ENCODE measurements around the gene AOC3. TPM values are rescaled to one million over a fixed set of nuclear protein-coding genes. Genes with fewer than 3 reads are reported as not detected.
"Not testable (repeated sequence)": the region's sequence is repeated elsewhere in the genome, so short reads cannot be mapped to it uniquely, and the experiment has no call there.

Gene AOC3
- total RNA-seq, 1 experiment from 2014 or later, result 0.62 TPM

GRCh38 chr17:42871647-42872046 is 20.6 kb downstream of the AOC3 start:
- no TSS peak for BruUV-seq (replicated peaks)
- CTCF ChIA-PET, result no interaction called here
- H3K9me3 ChIP-seq (ENCODE audit: low read depth, low read length, poor library complexity, severe bottlenecking), result no peaks in the 10 kb centered on the region
- POLR2A ChIA-PET (ENCODE audit: low non-redundant PET), result no interaction called here
- H3K4me3 ChIP-seq (ENCODE audit: low read depth, low read length, poor library complexity, severe bottlenecking), result no peak overlapping the region
- intact Hi-C loops (cut with micrococcal nuclease; ENCODE audit: unreplicated experiment), result no loop called here
- no peak overlapping the region for H3K27ac ChIP-seq (ENCODE audit: low read depth, low read length, poor library complexity, severe bottlenecking)
- DNase-seq (ENCODE audit: low spot score), result no peak
- H3K36me3 ChIP-seq (ENCODE audit: insufficient read depth, low read length, poor library complexity, severe bottlenecking), result no peaks in the 10 kb centered on the region
- H3K27me3 ChIP-seq (replicated peaks; ENCODE audit: insufficient read depth, low read depth, low read length, poor library complexity), result no peaks in the 10 kb centered on the region
- TF ChIP-seq EZH2 (IDR thresholded peaks at IDR 0.05; ENCODE audit: borderline replicate concordance, low read depth, low read length, poor library complexity, severe bottlenecking), result no peak
- TF ChIP-seq, protein P1, sequence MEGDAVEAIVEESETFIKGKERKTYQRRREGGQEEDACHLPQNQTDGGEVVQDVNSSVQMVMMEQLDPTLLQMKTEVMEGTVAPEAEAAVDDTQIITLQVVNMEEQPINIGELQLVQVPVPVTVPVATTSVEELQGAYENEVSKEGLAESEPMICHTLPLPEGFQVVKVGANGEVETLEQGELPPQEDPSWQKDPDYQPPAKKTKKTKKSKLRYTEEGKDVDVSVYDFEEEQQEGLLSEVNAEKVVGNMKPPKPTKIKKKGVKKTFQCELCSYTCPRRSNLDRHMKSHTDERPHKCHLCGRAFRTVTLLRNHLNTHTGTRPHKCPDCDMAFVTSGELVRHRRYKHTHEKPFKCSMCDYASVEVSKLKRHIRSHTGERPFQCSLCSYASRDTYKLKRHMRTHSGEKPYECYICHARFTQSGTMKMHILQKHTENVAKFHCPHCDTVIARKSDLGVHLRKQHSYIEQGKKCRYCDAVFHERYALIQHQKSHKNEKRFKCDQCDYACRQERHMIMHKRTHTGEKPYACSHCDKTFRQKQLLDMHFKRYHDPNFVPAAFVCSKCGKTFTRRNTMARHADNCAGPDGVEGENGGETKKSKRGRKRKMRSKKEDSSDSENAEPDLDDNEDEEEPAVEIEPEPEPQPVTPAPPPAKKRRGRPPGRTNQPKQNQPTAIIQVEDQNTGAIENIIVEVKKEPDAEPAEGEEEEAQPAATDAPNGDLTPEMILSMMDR (conservative IDR thresholded peaks at IDR 0.05; ENCODE audit: low read depth, low read length), result no peak
- no peaks in the 10 kb centered on the region for H3K4me1 ChIP-seq (ENCODE audit: insufficient read depth, low read length, poor library complexity, severe bottlenecking)

GRCh38 chr17:42872251-42872965 is 21.4 kb downstream of the AOC3 start:
- TF ChIP-seq, protein P1 (conservative IDR thresholded peaks at IDR 0.05; ENCODE audit: low read depth, low read length), result no peak
- no peak for TF ChIP-seq EZH2 (IDR thresholded peaks at IDR 0.05; ENCODE audit: borderline replicate concordance, low read depth, low read length, poor library complexity, severe bottlenecking)
- BruUV-seq (replicated peaks), result no TSS peak
- CTCF ChIA-PET, result no interaction called here

DNA sequence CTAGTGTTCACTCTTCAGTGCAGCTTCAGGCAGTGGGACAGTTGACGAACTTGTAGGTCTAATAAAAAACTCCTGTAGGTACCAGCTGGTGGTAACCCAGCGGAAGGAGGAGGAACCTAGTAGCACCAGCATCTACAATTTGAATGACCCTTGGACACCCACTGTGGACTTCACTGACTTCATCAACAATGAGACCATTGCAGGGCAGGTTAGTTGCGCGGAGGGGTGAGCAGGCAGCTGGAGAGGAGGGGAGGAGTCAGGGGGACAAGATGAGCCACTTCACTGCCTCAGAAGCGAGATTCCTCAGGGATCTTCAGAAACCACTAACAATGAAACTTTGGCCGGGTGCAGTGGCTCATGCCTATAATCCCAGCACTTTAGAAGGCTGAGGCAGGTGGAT is 22.3 kb downstream of the AOC3 start:
- no peak overlapping the region for H3K4me3 ChIP-seq (ENCODE audit: low read depth, low read length, poor library complexity, severe bottlenecking)
- no peaks in the 10 kb centered on the region for H3K36me3 ChIP-seq (ENCODE audit: insufficient read depth, low read length, poor library complexity, severe bottlenecking)
- no peak overlapping the region for H3K27ac ChIP-seq (ENCODE audit: low read depth, low read length, poor library complexity, severe bottlenecking)
- H3K9me3 ChIP-seq (ENCODE audit: low read depth, low read length, poor library complexity, severe bottlenecking), result no peaks in the 10 kb centered on the region
- intact Hi-C loops (cut with micrococcal nuclease; ENCODE audit: unreplicated experiment), result no loop called here
- no peaks in the 10 kb centered on the region for H3K27me3 ChIP-seq (replicated peaks; ENCODE audit: insufficient read depth, low read depth, low read length, poor library complexity)
- no peak for DNase-seq (ENCODE audit: low spot score)
- ChIA-PET CTCF (interaction anchor here (0.6 kb wide), 1 partner anchor 19 kb away, joined by 12 read pairs; no protein-coding TSS in a partner anchor), POLR2A (ENCODE audit: low non-redundant PET) (no interaction called here)
- no TSS peak for BruUV-seq (replicated peaks)
- TF ChIP-seq, protein P1 (conservative IDR thresholded peaks at IDR 0.05; ENCODE audit: low read depth, low read length), result no peak
- TF ChIP-seq EZH2 (IDR thresholded peaks at IDR 0.05; ENCODE audit: borderline replicate concordance, low read depth, low read length, poor library complexity, severe bottlenecking), result no peak
- H3K4me1 ChIP-seq (ENCODE audit: insufficient read depth, low read length, poor library complexity, severe bottlenecking), result no peaks in the 10 kb centered on the region

More at GRCh38 chr17:42872251-42872965, 21.4 kb downstream of the AOC3 start:
- POLR2A ChIA-PET (ENCODE audit: low non-redundant PET), result no interaction called here
- H3K36me3 ChIP-seq (ENCODE audit: insufficient read depth, low read length, poor library complexity, severe bottlenecking), result no peaks in the 10 kb centered on the region
- H3K27ac ChIP-seq (ENCODE audit: low read depth, low read length, poor library complexity, severe bottlenecking), result no peak overlapping the region
- no peaks in the 10 kb centered on the region for H3K4me1 ChIP-seq (ENCODE audit: insufficient read depth, low read length, poor library complexity, severe bottlenecking)
- no peak overlapping the region for H3K4me3 ChIP-seq (ENCODE audit: low read depth, low read length, poor library complexity, severe bottlenecking)
- H3K27me3 ChIP-seq (replicated peaks; ENCODE audit: insufficient read depth, low read depth, low read length, poor library complexity), result no peaks in the 10 kb centered on the region
- DNase-seq (ENCODE audit: low spot score), result no peak
- intact Hi-C loops (cut with micrococcal nuclease; ENCODE audit: unreplicated experiment), result no loop called here
- no peaks in the 10 kb centered on the region for H3K9me3 ChIP-seq (ENCODE audit: low read depth, low read length, poor library complexity, severe bottlenecking)

DNA sequence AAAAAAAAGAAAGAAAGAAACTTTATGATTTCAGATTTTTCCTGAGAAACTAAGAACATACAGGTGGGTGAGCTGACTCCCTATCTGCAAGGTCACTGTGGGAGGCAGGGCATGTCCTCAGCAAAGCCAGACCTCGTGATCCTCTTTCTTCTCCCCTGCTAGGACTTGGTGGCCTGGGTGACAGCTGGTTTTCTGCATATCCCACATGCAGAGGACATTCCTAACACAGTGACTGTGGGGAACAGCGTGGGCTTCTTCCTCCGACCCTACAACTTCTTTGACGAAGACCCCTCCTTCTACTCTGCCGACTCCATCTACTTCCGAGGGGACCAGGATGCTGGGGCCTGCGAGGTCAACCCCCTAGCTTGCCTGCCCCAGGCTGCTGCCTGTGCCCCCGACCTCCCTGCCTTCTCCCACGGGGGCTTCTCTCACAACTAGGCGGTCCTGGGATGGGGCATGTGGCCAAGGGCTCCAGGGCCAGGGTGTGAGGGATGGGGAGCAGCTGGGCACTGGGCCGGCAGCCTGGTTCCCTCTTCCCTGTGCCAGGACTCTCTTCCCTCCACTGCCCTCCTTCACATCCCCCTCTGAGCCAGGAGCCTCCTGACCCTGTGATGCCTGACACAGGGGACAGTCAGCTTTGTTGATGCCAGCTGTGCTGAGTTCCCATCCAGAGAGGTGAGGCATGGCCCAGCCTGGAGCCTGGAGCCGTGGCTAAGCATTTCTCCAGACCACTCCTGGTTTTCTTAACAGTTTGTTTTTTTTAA is 23.1 kb downstream of the AOC3 start:
- H3K4me1 ChIP-seq (ENCODE audit: insufficient read depth, low read length, poor library complexity, severe bottlenecking); H3K36me3 ChIP-seq (ENCODE audit: insufficient read depth, low read length, poor library complexity, severe bottlenecking); POLR2A ChIA-PET (ENCODE audit: low non-redundant PET); DNase-seq (ENCODE audit: low spot score); CTCF ChIA-PET; H3K27me3 ChIP-seq (replicated peaks; ENCODE audit: insufficient read depth, low read depth, low read length, poor library complexity); H3K4me3 ChIP-seq (ENCODE audit: low read depth, low read length, poor library complexity, severe bottlenecking); H3K9me3 ChIP-seq (ENCODE audit: low read depth, low read length, poor library complexity, severe bottlenecking); intact Hi-C loops (cut with micrococcal nuclease; ENCODE audit: unreplicated experiment); H3K27ac ChIP-seq (ENCODE audit: low read depth, low read length, poor library complexity, severe bottlenecking); BruUV-seq (replicated peaks): not testable (repeated sequence)
